ENCODE measurements around the gene CIROP. TPM values are rescaled to one million over a fixed set of nuclear protein-coding genes. Genes with fewer than 3 reads are reported as not detected.

Gene CIROP
- total RNA-seq, 1 donor from 2014 or later, result not detected

GRCh38 chr14:23137813-23138535 is 33.2 kb upstream of the CIROP start:
- Histone ChIP-seq H3K36me3 (peaks cover 14% of the 10 kb centered on the region), H3K9me3 (replicated peaks) (no peaks in the 10 kb centered on the region), H3K4me1 (peaks cover 27% of the 10 kb centered on the region), H3K27me3 (ENCODE audit: low read depth) (no peaks in the 10 kb centered on the region), H3K4me3 (no peak overlapping the region), H3K27ac (replicated peaks) (peak overlapping the region; percentile 42)
- TF ChIP-seq CTCF (IDR thresholded peaks at IDR 0.05; ENCODE audit: borderline replicate concordance), result no peak
- intact Hi-C loops (cut with micrococcal nuclease), result no loop called here
- DNase-seq, result no peak

- H3K4me3 ChIP-seq, result no peak overlapping the region
- no peaks in the 10 kb centered on the region for H3K9me3 ChIP-seq (replicated peaks)
- no peak for DNase-seq
- H3K27me3 ChIP-seq (ENCODE audit: low read depth), result no peaks in the 10 kb centered on the region
- TF ChIP-seq CTCF (IDR thresholded peaks at IDR 0.05; ENCODE audit: borderline replicate concordance), result no peak
- H3K4me1 ChIP-seq, result peaks cover 21% of the 10 kb centered on the region
- peaks cover 14% of the 10 kb centered on the region for H3K36me3 ChIP-seq
- H3K27ac ChIP-seq (replicated peaks), result peak overlapping the region; percentile 42
- intact Hi-C loops (cut with micrococcal nuclease), result no loop called here
Observed at GRCh38 chr14:23137192-23137812, 32.5 kb upstream of the CIROP start.

- TF ChIP-seq CTCF (IDR thresholded peaks at IDR 0.05; ENCODE audit: borderline replicate concordance), result no peak
- Histone ChIP-seq H3K4me3 (no peak overlapping the region), H3K4me1 (peaks cover 19% of the 10 kb centered on the region), H3K27me3 (ENCODE audit: low read depth) (no peaks in the 10 kb centered on the region), H3K9me3 (replicated peaks) (no peaks in the 10 kb centered on the region), H3K36me3 (peaks cover 14% of the 10 kb centered on the region), H3K27ac (replicated peaks) (no peak overlapping the region)
- DNase-seq, result no peak
- intact Hi-C loops (cut with micrococcal nuclease), result no loop called here
Observed at GRCh38 chr14:23136566-23137133, 31.9 kb upstream of the CIROP start.

GRCh38 chr14:23132970-23133369 is 28.2 kb upstream of the CIROP start:
- Histone ChIP-seq H3K4me1 (peaks cover 26% of the 10 kb centered on the region), H3K4me3 (no peak overlapping the region), H3K36me3 (peaks cover 29% of the 10 kb centered on the region), H3K9me3 (replicated peaks) (no peaks in the 10 kb centered on the region), H3K27me3 (ENCODE audit: low read depth) (no peaks in the 10 kb centered on the region), H3K27ac (replicated peaks) (no peak overlapping the region)
- intact Hi-C loops (cut with micrococcal nuclease), result no loop called here
- no peak for DNase-seq
- TF ChIP-seq CTCF (IDR thresholded peaks at IDR 0.05; ENCODE audit: borderline replicate concordance), result no peak

GRCh38 chr14:23131482-23131881 is 26.7 kb upstream of the CIROP start:
- H3K36me3 ChIP-seq, result peaks cover 31% of the 10 kb centered on the region
- H3K9me3 ChIP-seq (replicated peaks), result no peaks in the 10 kb centered on the region
- no peak for DNase-seq
- no peak overlapping the region for H3K27ac ChIP-seq (replicated peaks)
- peaks cover 18% of the 10 kb centered on the region for H3K4me1 ChIP-seq
- no peak for TF ChIP-seq CTCF (IDR thresholded peaks at IDR 0.05; ENCODE audit: borderline replicate concordance)
- intact Hi-C loops (cut with micrococcal nuclease), result no loop called here
- no peak overlapping the region for H3K4me3 ChIP-seq
- H3K27me3 ChIP-seq (ENCODE audit: low read depth), result no peaks in the 10 kb centered on the region

Data from left ventricle myocardium inferior (tissue), 1 donor.